Kidney capillary endothelial cell (primary cell): ENCODE results near the gene SHISAL1.

ENCODE experiments used
- DNase-seq: peaks from one replicate; pipeline ENCODE4 v3.0.0-alpha.2; 2018; ENCODE audit warnings: low spot score

The SHISAL1 gene

GRCh38 chr22:44342347-44342956 lies 29.7 kb upstream of the SHISAL1 start:
- no peak for DNase-seq

GRCh38 chr22:44341431-44342346 lies 28.9 kb upstream of the SHISAL1 start:
- DNase-seq: no peak

GRCh38 chr22:44340271-44341239 lies 27.8 kb upstream of the SHISAL1 start:
- no peak for DNase-seq

GRCh38 chr22:44338906-44339305 lies 26.2 kb upstream of the SHISAL1 start:
- DNase-seq: no peak

DNA sequence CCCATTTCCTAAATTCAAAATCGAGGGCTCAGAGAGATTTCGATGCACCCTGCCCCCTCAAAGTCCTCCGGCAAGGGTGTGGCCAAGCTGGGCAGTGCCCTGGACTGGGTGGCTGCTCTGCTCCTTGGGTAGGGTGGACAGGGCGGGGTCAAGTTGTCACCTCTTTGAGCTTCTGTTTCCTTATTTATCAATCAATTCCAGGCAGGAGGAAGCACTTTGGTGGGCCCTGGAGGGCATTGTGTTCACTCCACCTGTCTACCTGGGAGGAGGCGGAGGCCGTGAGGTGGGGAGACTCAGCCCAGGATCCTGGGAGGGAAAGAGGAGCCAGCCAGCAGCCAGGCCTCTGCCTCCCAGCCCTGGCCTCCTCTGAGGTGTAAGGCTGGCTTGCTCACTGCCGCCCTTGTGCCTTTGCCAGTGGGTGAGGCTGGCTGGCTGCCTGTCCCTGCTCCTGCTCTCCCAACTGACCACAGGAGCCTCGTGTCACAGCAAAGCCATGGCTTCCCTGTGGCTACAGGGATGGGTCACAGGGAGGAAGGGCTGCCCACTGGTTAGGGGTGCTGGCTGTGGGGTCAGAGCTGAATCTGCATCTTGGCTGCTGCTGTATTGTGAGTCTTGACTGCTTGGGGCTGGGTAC lies 25.5 kb upstream of the SHISAL1 start:
- no peak for DNase-seq

GRCh38 chr22:44337678-44338004 lies 24.9 kb upstream of the SHISAL1 start:
- no peak for DNase-seq

GRCh38 chr22:44336962-44337677 lies 24.4 kb upstream of the SHISAL1 start:
- DNase-seq: no peak

DNA sequence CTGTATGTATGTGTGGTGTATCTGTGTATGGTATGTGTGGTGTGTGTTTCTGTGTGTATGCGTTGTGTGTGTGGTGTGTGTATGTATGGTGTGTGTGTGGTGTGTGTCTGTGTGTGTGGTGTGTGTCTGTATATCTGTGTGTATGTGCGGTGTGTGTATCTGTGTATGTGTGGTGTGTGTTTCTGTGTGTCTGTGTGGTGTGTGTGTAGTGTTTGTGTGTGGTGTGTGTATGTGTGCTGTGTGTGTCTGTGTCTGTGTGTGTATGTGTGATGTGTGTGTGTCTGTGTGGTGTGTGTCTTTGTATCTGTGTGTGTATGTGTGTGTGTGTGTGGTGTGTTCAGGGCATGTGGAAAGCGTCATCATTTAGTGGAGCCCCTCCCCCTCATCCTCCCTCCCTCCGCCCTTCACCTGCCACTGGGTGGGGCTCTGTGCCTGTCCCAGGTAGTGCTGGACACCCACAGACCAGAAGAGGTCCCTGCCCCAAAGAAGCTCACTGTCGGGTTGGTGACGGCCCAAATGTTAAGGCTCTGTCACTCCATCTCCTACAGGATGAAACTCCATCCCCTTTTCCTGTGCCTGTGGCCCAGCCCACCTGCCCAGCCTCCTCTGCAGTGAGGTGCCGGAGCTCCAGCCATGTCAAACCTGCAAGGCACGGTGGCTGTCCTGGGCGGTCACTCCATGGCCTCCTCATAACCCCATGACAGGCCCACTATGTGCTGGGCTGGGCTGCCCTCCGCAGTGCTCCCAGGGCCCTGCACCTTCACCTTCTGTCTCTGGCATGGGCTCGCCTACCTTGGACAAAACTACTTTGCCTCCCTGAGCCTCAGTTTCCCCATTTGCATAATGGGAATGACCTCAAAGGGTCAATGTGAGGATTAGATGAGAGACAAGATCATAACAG lies 23.4 kb upstream of the SHISAL1 start:
- DNase-seq: no peak

DNA sequence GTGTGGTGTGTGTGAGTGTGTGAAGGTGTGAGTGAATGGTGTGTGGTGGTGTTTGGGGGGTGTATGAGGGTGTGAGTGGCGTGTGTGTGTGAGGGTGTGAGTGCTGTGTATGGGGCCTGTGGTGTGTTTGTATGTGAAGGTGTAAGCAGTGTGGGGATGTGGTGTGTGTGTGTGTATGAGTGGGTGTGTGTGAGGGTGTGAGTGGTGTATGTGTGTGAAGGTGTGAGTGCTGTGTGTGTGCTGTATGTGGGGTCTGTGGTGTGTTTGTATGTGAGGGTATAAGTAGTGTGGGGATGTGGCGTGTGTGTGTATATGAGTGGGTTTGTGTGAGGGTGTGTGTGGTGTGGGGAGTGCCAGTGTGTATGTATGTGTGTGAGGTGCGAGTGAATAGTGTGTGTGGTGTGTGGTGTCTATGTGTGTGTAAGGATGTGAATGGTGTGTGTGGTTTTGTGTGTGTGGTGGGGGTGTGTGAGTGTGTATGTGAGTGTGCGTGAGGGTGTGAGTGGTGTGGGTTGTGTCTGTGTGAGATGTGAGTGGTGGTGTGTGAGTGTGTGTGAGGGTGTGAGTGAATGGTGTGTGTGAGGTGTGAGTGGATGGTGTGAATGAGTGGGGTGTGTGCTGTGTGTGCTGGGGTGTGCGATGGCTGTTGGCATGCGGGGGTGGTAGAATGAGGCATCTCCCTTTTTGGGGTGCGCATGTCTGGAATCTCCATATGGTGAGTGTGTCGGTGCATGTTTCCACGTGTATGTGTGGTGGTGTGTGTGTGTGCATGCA lies 22.5 kb upstream of the SHISAL1 start:
- DNase-seq: no peak

DNA sequence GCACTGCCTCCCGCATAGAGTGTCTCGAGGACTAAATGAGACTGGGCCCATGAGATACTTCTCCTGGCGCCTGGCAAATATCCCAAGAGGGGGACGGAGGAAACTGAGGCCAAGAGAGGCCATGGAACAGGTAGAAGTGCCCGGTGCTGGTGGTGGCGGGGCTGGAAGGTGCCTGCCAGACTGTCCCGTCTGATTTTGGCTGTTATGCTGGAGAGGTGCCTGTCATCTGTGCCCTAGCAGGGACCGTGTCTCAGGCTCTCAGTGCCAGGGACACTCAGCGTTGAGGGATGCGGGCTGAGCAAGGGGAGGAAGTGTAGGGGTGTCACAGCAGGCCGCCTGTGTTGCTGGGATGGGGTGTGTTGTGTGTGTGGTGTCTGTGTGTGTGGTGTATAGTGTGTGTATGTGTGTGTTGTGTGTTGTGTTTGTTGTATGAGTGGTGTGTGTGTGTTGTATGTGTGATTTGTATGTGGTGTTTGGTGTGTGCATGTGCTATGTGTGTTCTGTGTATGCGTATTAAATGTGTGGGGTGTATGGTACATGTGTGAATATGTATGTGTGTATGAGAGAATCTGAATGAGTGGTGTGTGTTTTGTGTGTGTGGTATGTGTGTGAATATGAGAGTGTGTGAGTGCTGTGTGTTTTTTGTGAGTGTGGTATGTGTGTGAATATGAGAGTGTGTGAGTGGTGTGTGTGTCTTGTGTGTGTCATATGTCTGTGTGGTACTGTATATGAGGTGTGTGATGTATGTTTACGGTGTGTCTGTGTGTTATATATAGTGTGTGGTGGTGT lies 21.3 kb upstream of the SHISAL1 start:
- DNase-seq: no peak

GRCh38 chr22:44332946-44333345 lies 20.2 kb upstream of the SHISAL1 start:
- no peak for DNase-seq

DNA sequence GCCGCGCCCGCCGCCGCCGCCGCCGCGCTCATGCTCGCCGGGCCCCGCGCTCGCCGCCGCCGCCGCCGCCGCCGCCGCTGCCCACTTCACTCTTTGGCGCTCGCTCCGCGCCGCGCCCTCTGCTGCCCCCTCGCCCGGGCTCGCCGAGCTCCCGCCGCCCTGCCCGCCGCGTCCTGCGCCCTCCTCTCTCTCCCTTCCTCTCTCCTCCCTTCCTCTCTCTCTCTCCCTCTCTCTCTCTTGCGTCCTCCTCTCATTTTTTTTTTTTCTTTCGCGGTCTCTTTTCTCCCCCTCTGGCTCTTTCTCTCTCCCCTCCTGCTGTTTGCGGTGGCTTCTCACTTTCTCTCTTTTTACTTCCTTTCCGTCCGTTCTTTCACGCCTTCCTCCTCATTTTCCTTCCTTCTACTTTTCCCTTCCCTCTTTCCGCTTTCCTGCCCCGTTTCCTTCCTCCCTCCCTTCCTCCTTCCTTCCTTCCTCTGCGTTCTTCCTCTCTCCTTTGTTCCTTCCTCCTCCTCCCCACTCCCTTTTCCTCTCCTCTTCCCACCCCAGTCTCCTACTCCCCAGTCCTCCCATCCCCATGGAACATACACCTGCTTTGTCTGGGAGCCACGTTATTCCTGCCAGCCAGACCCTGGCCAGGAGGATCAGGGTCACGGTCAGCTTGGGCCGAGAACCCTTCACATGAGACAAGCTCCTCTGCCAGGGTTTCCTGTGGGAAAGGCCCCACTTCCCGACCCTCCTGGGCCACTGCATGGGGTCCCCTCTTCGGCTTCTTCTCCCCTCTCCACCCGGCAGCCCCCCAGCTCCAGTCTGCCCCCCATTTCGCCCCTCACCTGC lies 19.3 kb upstream of the SHISAL1 start:
- no peak for DNase-seq

- no peak for DNase-seq
Measured at GRCh38 chr22:44330744-44331660, 18.3 kb upstream of the SHISAL1 start.

DNA sequence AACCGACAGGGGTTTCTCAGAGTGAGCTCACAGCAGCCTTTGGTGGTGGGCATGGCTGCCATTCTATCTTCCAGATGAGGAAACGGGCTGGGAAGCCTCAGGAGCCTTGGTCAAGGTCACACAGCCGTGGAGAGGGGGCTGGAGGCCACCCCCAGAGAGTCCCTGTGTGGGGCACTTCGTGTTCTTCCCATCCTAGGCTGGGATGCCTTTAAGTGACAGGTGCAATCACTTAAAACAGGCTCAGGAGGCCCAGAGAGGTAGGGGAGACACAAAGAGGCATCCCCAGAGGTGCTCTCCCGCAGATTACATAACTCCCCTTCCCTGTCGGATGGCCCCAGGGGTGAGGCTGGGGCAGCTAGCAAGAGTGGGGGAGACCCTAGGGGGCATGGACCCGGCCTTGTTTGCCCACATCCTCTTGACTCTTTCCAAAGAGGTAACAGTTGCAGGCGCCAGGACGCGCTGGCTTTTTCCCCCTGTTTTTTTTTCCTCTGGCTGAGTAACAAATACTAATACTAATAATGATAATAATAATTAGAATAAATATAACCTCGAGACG lies 17.5 kb upstream of the SHISAL1 start:
- no peak for DNase-seq

DNA sequence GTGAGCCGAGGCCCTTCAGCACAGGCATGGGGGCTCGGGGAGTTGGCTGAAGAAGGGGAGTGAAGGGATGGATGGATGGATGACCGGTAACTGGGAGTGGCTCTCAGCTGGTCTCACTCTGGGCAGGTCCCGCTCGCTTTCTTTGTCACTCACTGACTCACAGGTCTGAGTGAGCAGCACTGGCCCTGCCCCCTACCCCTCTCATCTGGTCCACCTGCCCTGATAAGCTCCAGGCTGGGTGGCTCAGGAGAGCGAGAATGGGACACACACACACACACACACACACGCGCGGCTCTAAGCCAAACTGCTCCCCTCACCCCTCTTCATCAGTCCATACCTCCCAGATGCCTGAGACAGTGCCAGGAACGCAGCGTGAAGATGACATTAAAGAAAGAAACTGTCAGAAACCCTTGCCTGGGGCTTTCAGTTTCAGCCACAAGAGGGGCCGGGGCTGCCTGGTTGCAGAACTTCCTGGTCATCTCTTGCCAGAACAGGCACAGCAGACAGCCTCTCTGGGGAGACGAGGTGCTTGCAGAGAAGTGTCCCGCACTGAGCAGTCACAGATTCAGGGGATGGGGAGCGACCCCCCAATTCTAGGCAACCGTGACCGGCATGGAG lies 16.5 kb upstream of the SHISAL1 start:
- DNase-seq: no peak

DNA sequence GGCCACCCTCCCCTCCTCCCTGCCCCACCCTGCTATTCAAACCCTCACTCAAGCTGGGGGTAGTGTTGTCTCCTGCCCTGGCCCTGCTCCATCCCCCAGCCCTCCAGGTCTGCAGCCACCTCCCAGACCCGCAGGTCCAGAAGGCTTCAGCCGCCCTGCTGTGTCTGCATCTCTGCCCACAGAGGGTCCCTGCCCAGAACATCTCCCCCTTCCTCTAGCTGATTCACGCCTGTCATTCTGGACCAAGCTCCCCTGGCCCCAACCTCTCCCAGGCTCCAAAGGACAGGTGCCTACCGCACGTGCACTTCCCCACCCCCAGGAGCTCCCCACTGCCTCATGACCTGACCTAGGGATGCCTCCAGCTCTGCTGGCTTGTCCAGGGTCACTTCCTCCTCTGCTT lies 16.0 kb upstream of the SHISAL1 start:
- DNase-seq: no peak
